Breast epithelium (tissue), 4 donors: ENCODE results near the gene CSNK1G1. TPM values are rescaled to one million over a fixed set of nuclear protein-coding genes. Genes with fewer than 3 reads are reported as not detected.

Experiments
- DNase-seq, 2 donors: peaks; one replicate each; pipeline ENCODE4 v3.0.0-alpha.2; 2019; ENCODE audit warnings: low spot score in 2 of 2
- H3K27ac ChIP-seq, 2 donors: fragments of 200-600 bp; sonication (generic) in 1 of 2; one replicate each; pipeline ENCODE4 v1.5.1; 2016 to 2019; ENCODE audit warnings: mild to moderate bottlenecking in 1 of 2
- H3K27me3 ChIP-seq, 2 donors: fragments of 200-600 bp; sonication (generic) in 1 of 2; one replicate each; pipeline versions ENCODE4 v1.5.1 to v1.6.0; 2017 to 2019; ENCODE audit warnings: control low read depth in 1 of 2, mild to moderate bottlenecking in 1 of 2
- H3K36me3 ChIP-seq: fragments of 200-600 bp; one replicate; pipeline ENCODE4 v1.5.1; 2019
- H3K4me1 ChIP-seq, 2 donors: fragments of 200-600 bp; sonication (generic); one replicate each; pipeline ENCODE4 v1.5.1; 2016 to 2019; ENCODE audit warnings: control low read depth in 1 of 2
- H3K4me3 ChIP-seq, 3 donors: fragments of 200-600 bp; sonication (generic); 1 replicate in 2 of 3; 2 replicates in 1 of 3; pipeline ENCODE4 v1.5.1; 2016 to 2019; ENCODE audit warnings: mild to moderate bottlenecking in 3 of 3, moderate library complexity in 2 of 3
- H3K9me3 ChIP-seq, 2 donors: fragments of 200-600 bp; sonication (generic) in 1 of 2; one replicate each; pipeline ENCODE4 v1.5.1; 2016 to 2019; ENCODE audit warnings: control low read depth in 1 of 2
- POLR2A ChIP-seq: fragments of 450-650 bp; IDR thresholded peaks from one replicate; pipeline ENCODE4 v1.6.1; 2016; ENCODE audit warnings: antibody characterized with exemption, mild to moderate bottlenecking, moderate library complexity
- POLR2AphosphoS5 ChIP-seq, 3 donors: sonication (generic); formaldehyde crosslinking; IDR thresholded peaks; one replicate each; pipeline ENCODE4 v1.6.1; 2017; ENCODE audit warnings: antibody characterized with exemption in 3 of 3
- intact Hi-C: fragments of 100-400 bp; cut with DNase I; formaldehyde crosslinking; loops from one replicate; pipeline ENCODE4 v1.15.1; 2023; ENCODE audit warnings: low total_unique reads
- total RNA-seq, 3 donors: library from RNA; depleted of rRNA; stranded (reverse); fragments of >200 nt; gene quantifications; one replicate each; pipeline ENCODE4 v1.1.0, GENCODE V29; 2016
- TF ChIP-seq, protein P1 (sequence below), 3 donors: fragments of 450-650 bp; IDR thresholded peaks; one replicate each; pipeline ENCODE4 v1.5.1; 2016 to 2017; ENCODE audit warnings: antibody characterized with exemption in 3 of 3, mild to moderate bottlenecking in 3 of 3, moderate library complexity in 3 of 3

Gene CSNK1G1
- total RNA-seq, 3 donors from 2014 or later, result 12.6 to 37.7 (median 31.2) TPM

DNA sequence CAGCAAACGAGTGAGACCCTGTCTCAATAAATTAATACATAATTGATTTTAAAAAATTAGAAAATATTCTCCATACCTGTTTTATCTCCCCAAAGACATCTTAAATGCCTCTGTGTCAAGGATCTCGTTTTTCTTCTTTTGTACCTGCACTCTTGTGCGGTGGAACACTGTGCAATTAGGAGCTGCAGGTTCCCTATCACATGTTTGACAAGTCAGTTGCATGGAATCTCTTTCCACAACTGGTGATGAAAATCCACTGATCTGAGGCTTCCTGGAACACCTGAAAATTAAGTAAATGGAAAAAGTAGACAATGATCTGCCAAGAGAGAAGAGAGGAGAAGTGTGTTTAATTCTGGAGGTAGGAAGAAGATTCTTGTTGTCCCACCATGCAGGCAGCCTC, 207.4 kb downstream of the CSNK1G1 start:
- no peaks in the 10 kb centered on the region for H3K9me3 ChIP-seq
- peaks cover 0 to 4% of the 10 kb centered on the region in 2 donors for H3K27me3 ChIP-seq
- H3K27ac ChIP-seq, result no peak overlapping the region
- TF ChIP-seq POLR2A (no peak), POLR2AphosphoS5 (IDR thresholded peaks at IDR 0.05) (no peak)
- TF ChIP-seq, protein P1, sequence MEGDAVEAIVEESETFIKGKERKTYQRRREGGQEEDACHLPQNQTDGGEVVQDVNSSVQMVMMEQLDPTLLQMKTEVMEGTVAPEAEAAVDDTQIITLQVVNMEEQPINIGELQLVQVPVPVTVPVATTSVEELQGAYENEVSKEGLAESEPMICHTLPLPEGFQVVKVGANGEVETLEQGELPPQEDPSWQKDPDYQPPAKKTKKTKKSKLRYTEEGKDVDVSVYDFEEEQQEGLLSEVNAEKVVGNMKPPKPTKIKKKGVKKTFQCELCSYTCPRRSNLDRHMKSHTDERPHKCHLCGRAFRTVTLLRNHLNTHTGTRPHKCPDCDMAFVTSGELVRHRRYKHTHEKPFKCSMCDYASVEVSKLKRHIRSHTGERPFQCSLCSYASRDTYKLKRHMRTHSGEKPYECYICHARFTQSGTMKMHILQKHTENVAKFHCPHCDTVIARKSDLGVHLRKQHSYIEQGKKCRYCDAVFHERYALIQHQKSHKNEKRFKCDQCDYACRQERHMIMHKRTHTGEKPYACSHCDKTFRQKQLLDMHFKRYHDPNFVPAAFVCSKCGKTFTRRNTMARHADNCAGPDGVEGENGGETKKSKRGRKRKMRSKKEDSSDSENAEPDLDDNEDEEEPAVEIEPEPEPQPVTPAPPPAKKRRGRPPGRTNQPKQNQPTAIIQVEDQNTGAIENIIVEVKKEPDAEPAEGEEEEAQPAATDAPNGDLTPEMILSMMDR (IDR thresholded peaks at IDR 0.05), result no peak
- DNase-seq, result no peak
- no peak overlapping the region for H3K4me3 ChIP-seq
- H3K36me3 ChIP-seq, result no peaks in the 10 kb centered on the region
- intact Hi-C loops, result no loop called here
- H3K4me1 ChIP-seq, result peaks cover 0 to 5% of the 10 kb centered on the region in 2 donors

GRCh38 chr15:64148168-64148567, 207.8 kb downstream of the CSNK1G1 start:
- Histone ChIP-seq H3K27ac (no peak overlapping the region), H3K9me3 (no peaks in the 10 kb centered on the region), H3K27me3 (peaks cover 0 to 4% of the 10 kb centered on the region in 2 donors), H3K4me3 (no peak overlapping the region), H3K36me3 (no peaks in the 10 kb centered on the region), H3K4me1 (peaks cover 0 to 5% of the 10 kb centered on the region in 2 donors)
- intact Hi-C loops, result no loop called here
- no peak for DNase-seq
- TF ChIP-seq, protein P1 (IDR thresholded peaks at IDR 0.05), result no peak
- TF ChIP-seq POLR2AphosphoS5 (IDR thresholded peaks at IDR 0.05) (no peak), POLR2A (no peak)

DNA sequence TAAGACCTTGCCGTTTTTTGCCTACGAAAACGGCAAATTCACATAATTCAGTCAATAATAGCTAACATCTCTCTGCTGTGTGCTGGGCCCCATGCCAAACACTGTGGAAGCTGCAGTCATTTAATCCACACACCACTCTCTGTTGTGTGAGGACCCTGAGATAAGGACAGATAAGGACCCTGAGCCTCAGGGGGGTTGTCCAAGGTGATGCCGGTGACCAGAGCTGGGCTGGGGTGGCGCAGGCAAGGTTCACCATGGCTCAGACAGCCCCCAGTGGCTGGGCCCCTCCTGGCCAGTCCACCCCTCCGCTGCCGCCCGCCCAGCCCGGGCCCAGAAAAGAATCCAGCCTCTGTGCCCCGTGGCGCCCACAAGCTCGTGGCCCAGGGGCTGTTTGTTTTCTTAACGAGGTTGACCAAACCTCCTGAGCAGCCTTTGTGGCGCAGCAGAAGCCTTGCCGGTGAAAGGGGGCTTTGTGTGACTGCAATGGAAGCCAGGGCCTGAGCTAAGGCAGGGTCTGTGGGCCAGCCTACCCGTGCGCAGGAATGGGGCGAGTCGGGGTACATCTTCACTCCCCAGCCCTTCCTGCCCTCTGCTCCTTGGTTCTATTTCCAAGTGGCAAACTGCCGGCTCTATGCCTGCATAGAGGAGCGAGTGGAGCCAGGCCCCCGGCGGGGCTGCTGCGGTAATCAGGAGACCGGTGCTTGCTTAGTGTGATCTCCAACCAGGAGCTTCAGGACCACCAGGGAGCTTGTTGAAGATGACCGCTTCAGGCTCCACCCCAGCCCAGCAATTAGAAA, 208.9 kb downstream of the CSNK1G1 start:
- TF ChIP-seq POLR2AphosphoS5 (IDR thresholded peaks at IDR 0.05) (no peak), POLR2A (no peak)
- TF ChIP-seq, protein P1 (IDR thresholded peaks at IDR 0.05), result no peak
- Histone ChIP-seq H3K9me3 (no peaks in the 10 kb centered on the region), H3K27me3 (peaks cover 0 to 4% of the 10 kb centered on the region in 2 donors), H3K4me1 (peaks cover 0 to 2% of the 10 kb centered on the region in 2 donors), H3K36me3 (no peaks in the 10 kb centered on the region), H3K27ac (no peak overlapping the region), H3K4me3 (no peak overlapping the region)
- no peak for DNase-seq
- intact Hi-C loops, result no loop called here

GRCh38 chr15:64146520-64146884, 209.5 kb downstream of the CSNK1G1 start:
- Histone ChIP-seq H3K4me3 (no peak overlapping the region), H3K27me3 (no peaks in the 10 kb centered on the region), H3K27ac (no peak overlapping the region), H3K9me3 (no peaks in the 10 kb centered on the region), H3K36me3 (no peaks in the 10 kb centered on the region), H3K4me1 (no peaks in the 10 kb centered on the region)
- no peak for DNase-seq
- TF ChIP-seq, protein P1 (IDR thresholded peaks at IDR 0.05), result no peak
- no peak for TF ChIP-seq POLR2A
- no peak for TF ChIP-seq POLR2AphosphoS5 (IDR thresholded peaks at IDR 0.05)
- intact Hi-C loops, result no loop called here

- Histone ChIP-seq H3K4me1 (no peaks in the 10 kb centered on the region), H3K27ac (no peak overlapping the region), H3K9me3 (no peaks in the 10 kb centered on the region), H3K36me3 (no peaks in the 10 kb centered on the region), H3K4me3 (no peak overlapping the region), H3K27me3 (no peaks in the 10 kb centered on the region)
- intact Hi-C loops, result no loop called here
- DNase-seq, result no peak
- TF ChIP-seq POLR2AphosphoS5 (IDR thresholded peaks at IDR 0.05) (no peak), POLR2A (no peak)
- TF ChIP-seq, protein P1 (IDR thresholded peaks at IDR 0.05), result no peak
These were observed 209.9 kb downstream of the CSNK1G1 start for GRCh38 chr15:64146041-64146440.
